Measurements from ENCODE around the gene CAMK4.

DNA sequence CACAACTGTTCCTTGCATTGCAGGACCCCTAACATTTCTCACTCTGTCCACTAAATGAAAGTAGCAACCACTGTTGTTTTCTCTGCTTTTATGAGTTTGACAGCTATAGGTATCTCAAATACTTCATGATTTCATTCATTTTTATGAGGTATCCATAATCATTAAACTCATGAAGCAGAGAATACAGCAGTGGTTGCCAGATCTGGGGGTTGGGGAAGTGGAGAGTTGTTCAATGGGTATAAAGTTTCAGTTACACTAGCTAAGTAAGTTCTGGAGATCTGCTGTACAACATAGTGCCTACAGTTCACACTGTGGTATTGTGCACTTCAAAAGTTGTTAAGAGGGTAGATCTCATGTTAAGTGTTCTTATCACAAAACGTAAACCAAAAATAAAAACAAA, 23.4 kb upstream of the CAMK4 start:
- TF ChIP-seq POLR2AphosphoS5 (IDR thresholded peaks at IDR 0.05) = no peak
- TF ChIP-seq POLR2A (IDR thresholded peaks at IDR 0.05; ENCODE audit: low read depth) = no peak
